WTC11 (cell line): ENCODE results near the gene CNFN. TPM values are rescaled to one million over a fixed set of nuclear protein-coding genes. Genes with fewer than 3 reads are reported as not detected.

Experiments used
- ATAC-seq: fragments of 200-7000 bp; cut with Tn5 transposase; 2 replicates; pipeline ENCODE4 v1.10.0; 2021; ENCODE audit warnings: mild to moderate bottlenecking, moderate library complexity
- CTCF ChIA-PET: fragments of 300-600 bp; sonication (Branson Sonifier 250); formaldehyde crosslinking; loops from one replicate; lab custom pipeline; 2021; ENCODE audit warnings: antibody characterized with exemption; lab: Charles Lee
- POLR2A ChIA-PET: fragments of 350-600 bp; sonication (Branson Sonifier 250); formaldehyde crosslinking; loops from one replicate; lab custom pipeline; 2021; ENCODE audit warnings: antibody characterized with exemption; lab: Charles Lee
- DNase-seq: peaks from one replicate; pipeline ENCODE4 v3.0.0; 2021; ENCODE audit warnings: low spot score
- H3K27ac Mint-ChIP-seq: 2 replicates; pipeline ENCODE4 v1.8.0; 2021; ENCODE audit warnings: mixed read lengths
- H3K27me3 Mint-ChIP-seq: 2 replicates; pipeline ENCODE4 v1.8.0; 2021; ENCODE audit warnings: low read depth, mild to moderate bottlenecking, moderate library complexity, mixed read lengths
- H3K36me3 Mint-ChIP-seq: 2 replicates; pipeline ENCODE4 v1.8.0; 2021; ENCODE audit warnings: mixed read lengths
- H3K4me1 Mint-ChIP-seq: 2 replicates; pipeline ENCODE4 v1.8.0; 2022; ENCODE audit warnings: mixed read lengths
- H3K4me3 Mint-ChIP-seq: 2 replicates; pipeline ENCODE4 v1.8.0; 2021; ENCODE audit warnings: mild to moderate bottlenecking, moderate library complexity, mixed read lengths
- H3K9me3 Mint-ChIP-seq: 2 replicates; pipeline ENCODE4 v1.8.0; 2021; ENCODE audit warnings: mixed read lengths
- AFF4 ChIP-seq: sonication (generic); formaldehyde crosslinking; IDR thresholded peaks from 2 replicates; pipeline ENCODE4 v1.8.1; 2023; ENCODE audit warnings: mild to moderate bottlenecking, missing genetic modification reagents, borderline replicate concordance
- ATF1 ChIP-seq: sonication (generic); formaldehyde crosslinking; IDR thresholded peaks from 2 replicates; pipeline ENCODE4 v1.8.1; 2023; ENCODE audit warnings: mild to moderate bottlenecking, moderate library complexity, missing genetic modification reagents
- ATF3 ChIP-seq: sonication (generic); formaldehyde crosslinking; conservative IDR thresholded peaks from 2 replicates; pipeline ENCODE4 v1.8.1; 2022; ENCODE audit warnings: mild to moderate bottlenecking, missing genetic modification reagents
- CBFB ChIP-seq: sonication (generic); formaldehyde crosslinking; IDR thresholded peaks from 2 replicates; pipeline ENCODE4 v1.8.1; 2022; ENCODE audit warnings: mild to moderate bottlenecking, low read depth, missing genetic modification reagents
- ESRRA ChIP-seq: sonication (generic); formaldehyde crosslinking; IDR thresholded peaks from 2 replicates; pipeline ENCODE4 v1.8.1; 2022; ENCODE audit warnings: mild to moderate bottlenecking, missing genetic modification reagents, borderline replicate concordance
- GTF2I ChIP-seq: fragments of 250-450 bp; sonication (Bioruptor Pico); conservative IDR thresholded peaks from 2 replicates; pipeline ENCODE4 v1.4.0; 2021; ENCODE audit warnings: mild to moderate bottlenecking
- JAZF1 ChIP-seq: fragments of 250-450 bp; sonication (Bioruptor Pico); IDR thresholded peaks from 2 replicates; pipeline ENCODE4 v1.9.0; 2021; ENCODE audit warnings: moderate library complexity, mild to moderate bottlenecking, inconsistent platforms
- JUN ChIP-seq: sonication (generic); formaldehyde crosslinking; IDR thresholded peaks from 2 replicates; pipeline ENCODE4 v1.8.0; 2023; ENCODE audit warnings: mild to moderate bottlenecking, missing genetic modification reagents
- MLX ChIP-seq: sonication (generic); formaldehyde crosslinking; IDR thresholded peaks from 2 replicates; pipeline ENCODE4 v1.8.1; 2023; ENCODE audit warnings: mild to moderate bottlenecking, missing genetic modification reagents, moderate library complexity
- NFATC4 ChIP-seq: fragments of 250-450 bp; sonication (Bioruptor Pico); IDR thresholded peaks from 2 replicates; pipeline ENCODE4 v1.9.0; 2021; ENCODE audit warnings: mild to moderate bottlenecking
- RELA ChIP-seq: sonication (generic); formaldehyde crosslinking; IDR thresholded peaks from 2 replicates; pipeline ENCODE4 v1.8.1; 2022; ENCODE audit warnings: missing genetic modification reagents, mild to moderate bottlenecking, borderline replicate concordance
- RORB ChIP-seq: fragments of 250-450 bp; sonication (Bioruptor Pico); IDR thresholded peaks from 2 replicates; pipeline ENCODE4 v1.9.0; 2021; ENCODE audit warnings: mild to moderate bottlenecking
- SOX15 ChIP-seq: fragments of 250-450 bp; sonication (Bioruptor Pico); IDR thresholded peaks from 2 replicates; pipeline ENCODE4 v1.9.0; 2021; ENCODE audit warnings: mild to moderate bottlenecking
- SP1 ChIP-seq: sonication (generic); formaldehyde crosslinking; conservative IDR thresholded peaks from 2 replicates; pipeline ENCODE4 v1.8.1; 2022; ENCODE audit warnings: missing genetic modification reagents
- STAT6 ChIP-seq: sonication (generic); formaldehyde crosslinking; conservative IDR thresholded peaks from 2 replicates; pipeline ENCODE4 v1.8.1; 2023; ENCODE audit warnings: mild to moderate bottlenecking, low read depth, missing genetic modification reagents, moderate library complexity
- TEAD4 ChIP-seq: sonication (generic); formaldehyde crosslinking; IDR thresholded peaks from 2 replicates; pipeline ENCODE4 v1.8.0; 2022; ENCODE audit warnings: mild to moderate bottlenecking, missing genetic modification reagents
- ZNF396 ChIP-seq: fragments of 250-450 bp; sonication (Bioruptor Pico); IDR thresholded peaks from 2 replicates; pipeline ENCODE4 v1.8.0; 2021; ENCODE audit warnings: mild to moderate bottlenecking, moderate library complexity, borderline replicate concordance
- ZNF416 ChIP-seq: fragments of 250-450 bp; sonication (Bioruptor Pico); IDR thresholded peaks from 2 replicates; pipeline ENCODE4 v1.9.0; 2021; ENCODE audit warnings: mild to moderate bottlenecking, inconsistent platforms
- total RNA-seq: library from RNA; stranded (reverse); gene quantifications from 3 replicates; pipeline ENCODE4 v1.2.3, GENCODE V29; 2021
- TF ChIP-seq, protein P1 (sequence below): fragments of 250-450 bp; sonication (Bioruptor Pico); conservative IDR thresholded peaks from 2 replicates; pipeline ENCODE4 v1.9.0; 2021; ENCODE audit warnings: mild to moderate bottlenecking
- TF ChIP-seq, protein P2 (sequence below): sonication (generic); formaldehyde crosslinking; IDR thresholded peaks from 2 replicates; pipeline ENCODE4 v1.8.1; 2023; ENCODE audit warnings: mild to moderate bottlenecking, missing genetic modification reagents, moderate library complexity

CNFN gene
- total RNA-seq, 1 experiment from 2014 or later: 9.6 TPM

DNA sequence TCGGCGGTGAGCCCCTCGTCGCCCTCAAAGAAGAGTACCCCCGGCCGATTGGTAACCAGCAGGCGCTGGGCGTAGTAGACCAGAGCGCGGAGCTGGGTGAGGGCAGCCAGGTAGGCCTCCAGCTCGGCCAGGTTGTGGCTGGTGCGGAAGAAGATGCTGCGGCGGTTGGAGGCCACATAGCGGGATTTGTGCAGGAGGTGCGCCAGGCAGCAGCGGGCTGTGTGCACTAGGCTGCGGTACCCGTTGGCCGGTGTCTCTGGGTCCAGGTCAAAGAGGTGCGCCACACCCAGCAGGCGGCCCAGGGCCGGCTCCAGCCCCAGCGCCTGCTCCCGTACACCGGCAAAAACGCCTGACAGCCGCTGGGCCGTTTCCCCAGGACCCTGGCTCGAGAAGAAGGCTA, 20.3 kb upstream of the CNFN start:
- peaks cover 15% of the 10 kb centered on the region for H3K4me1 Mint-ChIP-seq
- ChIA-PET POLR2A (interaction anchor here (1.1 kb wide), 1 partner anchor 10 kb away, joined by 3 read pairs; no protein-coding TSS in a partner anchor), CTCF (interaction anchor here (1.0 to 3.3 kb wide), 5 partner anchors 9 to 30 kb away, joined by 3 to 16 read pairs (median 5); no protein-coding TSS in a partner anchor)
- DNase-seq (no peak), ATAC-seq (no peak)
- H3K9me3 Mint-ChIP-seq: no peaks in the 10 kb centered on the region
- TF ChIP-seq, protein P1, sequence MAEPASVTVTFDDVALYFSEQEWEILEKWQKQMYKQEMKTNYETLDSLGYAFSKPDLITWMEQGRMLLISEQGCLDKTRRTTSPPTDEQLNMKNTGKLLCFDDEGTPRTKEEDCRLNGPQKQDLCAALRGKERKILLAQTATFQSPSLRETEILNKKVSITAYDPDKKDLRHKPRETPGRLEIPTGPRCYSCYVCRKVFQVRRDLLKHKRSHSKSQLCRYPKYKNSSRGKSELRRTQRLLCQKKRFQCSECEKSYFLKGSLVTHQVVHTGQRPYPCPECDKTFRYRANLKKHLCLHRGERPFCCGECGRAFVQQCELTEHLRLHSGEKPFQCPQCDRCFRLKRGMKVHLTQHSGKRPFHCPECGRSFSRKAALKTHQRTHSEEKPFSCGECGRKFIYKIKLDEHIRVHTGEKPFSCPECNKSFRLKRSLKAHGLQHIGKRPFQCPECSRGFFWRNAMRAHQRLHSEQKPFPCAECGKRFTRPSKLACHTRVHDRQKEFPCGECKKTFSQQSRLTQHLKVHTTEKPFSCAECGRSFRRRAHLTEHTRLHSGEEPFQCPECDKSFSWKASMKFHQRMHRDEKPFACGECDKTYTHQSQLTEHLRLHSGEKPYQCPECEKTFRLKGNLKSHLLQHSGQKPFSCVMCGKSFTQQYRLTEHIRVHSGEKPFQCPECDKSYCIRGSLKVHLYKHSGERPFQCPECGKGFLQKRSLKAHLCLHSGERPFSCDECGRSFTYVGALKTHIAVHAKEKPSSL: no peak
- TF ChIP-seq ATF3 (CRISPR knock-in tag) (no peak), ZNF416 (CRISPR knock-in tag) (no peak), MLX (CRISPR knock-in tag) (no peak), ESRRA (CRISPR knock-in tag) (no peak), NFATC4 (no peak), JUN (no peak), AFF4 (CRISPR knock-in tag) (no peak), RELA (no peak), STAT6 (CRISPR knock-in tag) (no peak), SOX15 (no peak), SP1 (CRISPR knock-in tag) (no peak), GTF2I (CRISPR knock-in tag) (no peak), ZNF396 (CRISPR knock-in tag) (no peak), RORB (CRISPR knock-in tag) (no peak), TEAD4 (no peak), JAZF1 (no peak), CBFB (CRISPR knock-in tag) (no peak), ATF1 (CRISPR knock-in tag) (no peak)
- TF ChIP-seq, protein P2, sequence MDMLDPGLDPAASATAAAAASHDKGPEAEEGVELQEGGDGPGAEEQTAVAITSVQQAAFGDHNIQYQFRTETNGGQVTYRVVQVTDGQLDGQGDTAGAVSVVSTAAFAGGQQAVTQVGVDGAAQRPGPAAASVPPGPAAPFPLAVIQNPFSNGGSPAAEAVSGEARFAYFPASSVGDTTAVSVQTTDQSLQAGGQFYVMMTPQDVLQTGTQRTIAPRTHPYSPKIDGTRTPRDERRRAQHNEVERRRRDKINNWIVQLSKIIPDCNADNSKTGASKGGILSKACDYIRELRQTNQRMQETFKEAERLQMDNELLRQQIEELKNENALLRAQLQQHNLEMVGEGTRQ: no peak
- H3K27ac Mint-ChIP-seq: no peak overlapping the region
- no peak overlapping the region for H3K4me3 Mint-ChIP-seq
- 0 out of 2 replicates have a peak, but pooled peaks cover 6% of the 10 kb centered on the region for H3K36me3 Mint-ChIP-seq
- H3K27me3 Mint-ChIP-seq: peaks cover 90% of the 10 kb centered on the region
